ENCODE data around the gene CCL2.
A peak's percentile ranks its signal among the peaks of the same experiment; 100 is the strongest.

CCL2 gene

GRCh38 chr17:34246446-34246845 lies 8.6 kb upstream of the CCL2 start:
- DNase-seq (ENCODE audit: low read depth), result no peak
- TF ChIP-seq CTCF (IDR thresholded peaks at IDR 0.05; ENCODE audit: insufficient read depth, low read depth, low read length, missing control alignments), result no peak
- H3K4me3 ChIP-seq (ENCODE audit: low read length), result no peak overlapping the region

DNA sequence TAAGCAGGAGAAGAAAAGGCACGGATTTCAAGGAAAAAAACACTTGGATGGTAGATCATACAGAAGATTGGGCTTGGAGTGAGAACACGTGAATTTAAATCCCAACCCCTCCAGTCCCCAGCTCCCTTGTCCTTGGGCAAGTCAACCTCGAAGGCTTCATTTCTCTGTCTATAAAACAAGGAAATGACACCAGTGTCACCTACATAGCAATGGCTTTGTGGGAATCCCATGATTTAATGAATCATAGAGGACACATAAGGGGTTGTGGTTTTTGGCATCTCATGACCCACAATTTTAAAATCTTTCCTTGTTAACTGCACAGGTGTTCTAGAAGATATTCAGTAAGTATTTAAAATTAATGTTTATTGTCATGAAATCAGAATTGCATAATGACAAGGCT lies 8.2 kb upstream of the CCL2 start:
- no peak for TF ChIP-seq CTCF (IDR thresholded peaks at IDR 0.05; ENCODE audit: insufficient read depth, low read depth, low read length, missing control alignments)
- no peak overlapping the region for H3K4me3 ChIP-seq (ENCODE audit: low read length)
- no peak for DNase-seq (ENCODE audit: low read depth)

DNA sequence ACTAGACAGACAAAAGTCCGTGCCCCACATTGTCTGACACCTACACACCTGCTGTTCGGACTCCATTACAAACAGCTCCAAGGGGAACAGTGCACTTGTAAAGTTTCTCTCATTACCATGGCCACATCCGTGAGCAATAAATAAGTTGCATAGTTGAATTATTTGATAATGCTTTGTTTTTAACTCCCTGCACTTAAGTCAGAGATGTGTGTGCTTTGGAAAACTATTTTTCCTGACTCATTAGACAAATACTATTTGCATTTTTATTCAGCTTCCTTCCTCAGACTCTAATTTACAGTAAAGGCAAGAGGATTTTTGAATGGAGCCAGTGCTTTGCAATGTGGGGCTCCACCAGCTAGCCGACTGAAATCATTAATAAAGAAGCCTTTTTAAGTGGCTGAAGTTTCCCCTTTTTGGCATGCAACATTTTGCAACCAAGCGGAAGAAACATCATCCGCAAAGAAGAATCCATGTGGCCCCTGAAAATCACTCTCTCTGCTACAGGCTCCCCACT lies 6.5 kb upstream of the CCL2 start:
- no peak overlapping the region for H3K4me3 ChIP-seq (ENCODE audit: low read length)
- no peak for TF ChIP-seq CTCF (IDR thresholded peaks at IDR 0.05; ENCODE audit: insufficient read depth, low read depth, low read length, missing control alignments)
- DNase-seq (ENCODE audit: low read depth), result peak; percentile 7

- DNase-seq (ENCODE audit: low read depth), result no peak
- H3K4me3 ChIP-seq (ENCODE audit: low read length), result no peak overlapping the region
- TF ChIP-seq CTCF (IDR thresholded peaks at IDR 0.05; ENCODE audit: insufficient read depth, low read depth, low read length, missing control alignments), result no peak
Observed at GRCh38 chr17:34249061-34249460, 6.0 kb upstream of the CCL2 start.

- H3K4me3 ChIP-seq (ENCODE audit: low read length), result no peak overlapping the region
- DNase-seq (ENCODE audit: low read depth), result no peak
- no peak for TF ChIP-seq CTCF (IDR thresholded peaks at IDR 0.05; ENCODE audit: insufficient read depth, low read depth, low read length, missing control alignments)
Observed at GRCh38 chr17:34249478-34249877, 5.6 kb upstream of the CCL2 start.

DNA sequence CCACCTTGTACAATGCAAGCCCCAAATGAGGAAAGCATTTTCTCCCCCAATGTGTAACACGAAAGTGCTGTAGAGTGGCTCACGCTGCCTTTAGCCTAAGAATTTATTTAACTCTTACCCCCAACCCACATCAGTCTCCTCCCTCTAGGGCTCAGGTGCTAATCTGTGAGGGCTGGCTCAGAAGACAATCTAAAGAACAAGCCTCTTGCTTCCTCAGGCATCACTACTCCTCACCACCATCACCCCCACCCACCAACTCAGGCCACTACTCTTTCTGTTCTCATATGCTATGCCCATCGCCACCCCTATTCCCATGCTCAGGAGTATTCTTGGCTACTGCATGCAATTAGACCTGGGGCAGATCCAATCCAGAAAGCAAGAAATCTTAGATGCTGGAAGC lies 3.9 kb upstream of the CCL2 start:
- TF ChIP-seq CTCF (IDR thresholded peaks at IDR 0.05; ENCODE audit: insufficient read depth, low read depth, low read length, missing control alignments), result no peak
- no peak overlapping the region for H3K4me3 ChIP-seq (ENCODE audit: low read length)
- DNase-seq (ENCODE audit: low read depth), result no peak

DNA sequence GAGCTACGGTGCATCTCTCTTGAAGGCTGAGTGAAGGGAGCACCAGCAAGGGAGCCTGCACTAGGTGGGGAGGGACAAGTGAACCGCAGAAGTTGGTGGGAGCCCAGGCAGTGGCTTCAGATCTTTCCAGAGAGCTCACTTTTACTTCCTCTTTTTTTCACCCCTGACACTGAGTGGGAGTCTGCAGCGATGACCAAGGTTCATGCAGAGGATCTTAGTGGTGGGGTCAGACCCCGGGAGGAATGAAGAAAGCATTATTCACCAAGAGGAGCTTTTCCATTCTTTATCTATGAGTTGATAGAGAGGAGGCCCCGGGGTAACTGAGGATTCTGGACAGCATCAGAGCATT lies 3.0 kb upstream of the CCL2 start:
- H3K4me3 ChIP-seq (ENCODE audit: low read length), result no peak overlapping the region
- no peak for DNase-seq (ENCODE audit: low read depth)
- no peak for TF ChIP-seq CTCF (IDR thresholded peaks at IDR 0.05; ENCODE audit: insufficient read depth, low read depth, low read length, missing control alignments)

All from epithelial cell of esophagus (primary cell).